IMR-90 (cell line): ENCODE data around the gene FTSJ3. TPM values are rescaled to one million over a fixed set of nuclear protein-coding genes. Genes with fewer than 3 reads are reported as not detected.
A peak's percentile ranks its signal among the peaks of the same experiment; 100 is the strongest.

Experiments
- ATAC-seq: fragments of 200-7000 bp; cut with Tn5 transposase; 2 replicates; pipeline ENCODE4 v1.9.1; 2020; ENCODE audit warnings: low read depth, mild to moderate bottlenecking, moderate library complexity
- Bru-seq: library from RNA; stranded (reverse); fragments of 400-500 nt; gene quantifications from one replicate; lab custom pipeline; 2021; lab: Mats Ljungman, UMichigan
- BruChase-seq, 2 experiments: library from RNA; stranded (reverse); fragments of 400-500 nt; gene quantifications; one replicate each; lab custom pipeline; 2021; lab: Mats Ljungman, UMichigan
- BruUV-seq: library from RNA; stranded (reverse); fragments of 400-500 nt; replicated peaks from 2 replicates; lab custom pipeline; 2021; lab: Mats Ljungman, UMichigan
- CTCF ChIA-PET: fragments of 300-600 bp; formaldehyde crosslinking; extraction: SDS; loops from one replicate; lab custom pipeline; 2021; ENCODE audit warnings: antibody characterized with exemption; lab: Yijun Ruan, JAX
- POLR2A ChIA-PET: fragments of 300-600 bp; sonication (Branson Sonifier 250); formaldehyde crosslinking; loops from one replicate; lab custom pipeline; 2022; ENCODE audit warnings: antibody characterized with exemption; ENCODE audit not compliant: unreplicated experiment; lab: Charles Lee
- DNase-seq: peaks from one replicate; pipeline ENCODE4 v3.0.0; 2013
- H2AFZ ChIP-seq: replicated peaks from 2 replicates; pipeline ENCODE3; 2013; ENCODE audit warnings: low read length, mild to moderate bottlenecking; ENCODE audit not compliant: poor library complexity
- H2AK5ac ChIP-seq: 2 replicates; pipeline ENCODE4 v1.6.1; 2013; ENCODE audit warnings: low read depth, low read length, inconsistent platforms
- H2AK9ac ChIP-seq: replicated peaks from 2 replicates; pipeline ENCODE3; 2013; ENCODE audit warnings: mild to moderate bottlenecking, low read depth, low read length, moderate library complexity; ENCODE audit not compliant: poor library complexity
- H2BK120ac ChIP-seq: 2 replicates; pipeline ENCODE4 v1.6.1; 2013; ENCODE audit warnings: low read depth, low read length, inconsistent platforms
- H2BK15ac ChIP-seq: 3 replicates; pipeline ENCODE4 v1.6.1; 2013; ENCODE audit warnings: low read depth, low read length, inconsistent platforms
- H2BK20ac ChIP-seq: 2 replicates; pipeline ENCODE4 v1.6.1; 2013; ENCODE audit warnings: low read depth, mild to moderate bottlenecking, inconsistent platforms, low read length, moderate library complexity
- H2BK5ac ChIP-seq: 2 replicates; pipeline ENCODE4 v1.6.1; 2013; ENCODE audit warnings: mild to moderate bottlenecking, low read depth, low read length, inconsistent platforms; ENCODE audit not compliant: poor library complexity, severe bottlenecking
- H3K14ac ChIP-seq: replicated peaks from 2 replicates; pipeline ENCODE4 v1.6.1; 2013; ENCODE audit warnings: low read depth, low read length, inconsistent platforms
- H3K18ac ChIP-seq: 2 replicates; pipeline ENCODE4 v1.6.1; 2013; ENCODE audit warnings: low read depth, low read length, control low read depth
- H3K23ac ChIP-seq: 2 replicates; pipeline ENCODE4 v1.6.1; 2013; ENCODE audit warnings: low read depth, low read length, inconsistent platforms
- H3K27ac ChIP-seq: 2 replicates; pipeline ENCODE4 v1.5.1; 2013; ENCODE audit warnings: mild to moderate bottlenecking, control low read depth, low read length; ENCODE audit not compliant: insufficient read depth
- H3K27me3 ChIP-seq: 2 replicates; pipeline ENCODE4 v1.6.1; 2013; ENCODE audit warnings: low read length; ENCODE audit not compliant: control insufficient read depth, insufficient read depth
- H3K36me3 ChIP-seq: 2 replicates; pipeline ENCODE4 v1.6.1; 2013; ENCODE audit warnings: low read length, mixed read lengths; ENCODE audit not compliant: control insufficient read depth, insufficient read depth
- H3K4ac ChIP-seq: 2 replicates; pipeline ENCODE4 v1.6.1; 2013; ENCODE audit warnings: low read depth, low read length, inconsistent platforms
- H3K4me1 ChIP-seq: 2 replicates; pipeline ENCODE4 v1.6.1; 2013; ENCODE audit warnings: low read length, mixed read lengths; ENCODE audit not compliant: control insufficient read depth, insufficient read depth
- H3K4me2 ChIP-seq: 2 replicates; pipeline ENCODE4 v1.6.1; 2013; ENCODE audit warnings: low read depth, mild to moderate bottlenecking, control low read depth, low read length, moderate library complexity
- H3K4me3 ChIP-seq: 2 replicates; pipeline ENCODE4 v1.5.1; 2013; ENCODE audit warnings: low read depth, mild to moderate bottlenecking, control low read depth, low read length, moderate library complexity; ENCODE audit not compliant: insufficient read depth
- H3K56ac ChIP-seq: 2 replicates; pipeline ENCODE4 v1.6.1; 2013; ENCODE audit warnings: low read length, inconsistent platforms; ENCODE audit not compliant: insufficient read depth; ENCODE audit errors: extremely low read depth
- H3K79me1 ChIP-seq, 2 experiments: 2 replicates each; pipeline ENCODE4 v1.6.1; 2013; ENCODE audit warnings: low read length in 2 of 2, inconsistent platforms in 1 of 2, low read depth in 1 of 2
- H3K9ac ChIP-seq: 2 replicates; pipeline ENCODE4 v1.6.1; 2013; ENCODE audit warnings: low read depth, low read length, control low read depth
- H3K9me1 ChIP-seq: 2 replicates; pipeline ENCODE4 v1.6.1; 2013; ENCODE audit warnings: low read length, inconsistent platforms; ENCODE audit not compliant: insufficient read depth
- H3K9me3 ChIP-seq: 2 replicates; pipeline ENCODE4 v1.6.1; 2013; ENCODE audit warnings: low read length; ENCODE audit not compliant: control insufficient read depth, insufficient read depth
- H4K20me1 ChIP-seq: 2 replicates; pipeline ENCODE4 v1.6.1; 2013; ENCODE audit warnings: low read length, inconsistent platforms; ENCODE audit not compliant: insufficient read depth
- H4K5ac ChIP-seq: 2 replicates; pipeline ENCODE4 v1.6.1; 2013; ENCODE audit warnings: mild to moderate bottlenecking, low read depth, low read length, control low read depth
- H4K8ac ChIP-seq, 2 experiments: 2 replicates each; pipeline ENCODE4 v1.6.1; 2013; ENCODE audit warnings: low read depth in 2 of 2, low read length in 2 of 2, control low read depth in 1 of 2, inconsistent platforms in 1 of 2
- H4K91ac ChIP-seq: 2 replicates; pipeline ENCODE4 v1.6.1; 2013; ENCODE audit warnings: low read depth, low read length, inconsistent platforms; ENCODE audit not compliant: insufficient read depth
- BHLHE40 ChIP-seq: fragments of 150-350 bp; IDR thresholded peaks from 2 replicates; pipeline ENCODE4 v1.6.1; 2016; ENCODE audit warnings: mild to moderate bottlenecking, low read depth, low read length
- CEBPB ChIP-seq: IDR thresholded peaks from 2 replicates; pipeline ENCODE4 v1.6.1; 2012; ENCODE audit warnings: low read depth, low read length, improper control_type of control experiment
- CHD1 ChIP-seq: IDR thresholded peaks from 2 replicates; pipeline ENCODE4 v1.6.1; 2012; ENCODE audit warnings: low read depth, low read length, improper control_type of control experiment
- FOS ChIP-seq: fragments of 150-350 bp; IDR thresholded peaks from 2 replicates; pipeline ENCODE4 v1.6.1; 2016; ENCODE audit warnings: low read depth, low read length
- MAFK ChIP-seq: IDR thresholded peaks from 2 replicates; pipeline ENCODE4 v1.6.1; 2012; ENCODE audit warnings: low read depth, low read length, improper control_type of control experiment
- MXI1 ChIP-seq: IDR thresholded peaks from 2 replicates; pipeline ENCODE4 v1.6.1; 2012; ENCODE audit warnings: low read depth, mild to moderate bottlenecking, low read length, moderate library complexity, borderline replicate concordance
- NFE2L2 ChIP-seq: fragments of 150-350 bp; IDR thresholded peaks from 2 replicates; pipeline ENCODE4 v1.6.1; 2016; ENCODE audit warnings: low read depth, mild to moderate bottlenecking, low read length
- POLR2A ChIP-seq: IDR thresholded peaks from 2 replicates; pipeline ENCODE4 v1.6.1; 2012; ENCODE audit warnings: mild to moderate bottlenecking, low read depth, low read length
- RAD21 ChIP-seq: IDR thresholded peaks from 2 replicates; pipeline ENCODE4 v1.6.1; 2012; ENCODE audit warnings: low read length, improper control_type of control experiment
- RCOR1 ChIP-seq: IDR thresholded peaks from 2 replicates; pipeline ENCODE4 v1.6.1; 2012; ENCODE audit warnings: mild to moderate bottlenecking, low read length, improper control_type of control experiment; ENCODE audit not compliant: insufficient replicate concordance
- RFX5 ChIP-seq: IDR thresholded peaks from 2 replicates; pipeline ENCODE4 v1.8.0; 2012; ENCODE audit warnings: low read depth, mild to moderate bottlenecking, low read length, moderate library complexity
- SMC3 ChIP-seq: fragments of 150-350 bp; IDR thresholded peaks from 2 replicates; pipeline ENCODE4 v1.6.1; 2016; ENCODE audit warnings: low read depth, mild to moderate bottlenecking, antibody characterized with exemption, low read length, moderate library complexity
- WGBS, 2 experiments: methylation state at CpG; one replicate each; pipeline versions ENCODE4 v1.1.5 to v1.1.7; 2013; ENCODE audit warnings: missing lambda C conversion rate in 2 of 2; ENCODE audit not compliant: insufficient read length in 1 of 2; ENCODE audit errors: extremely low coverage in 2 of 2; 5-methylcytosine and 5-hydroxymethylcytosine counted together
- dilution Hi-C: fragments of 300-500 bp; cut with HindIII; formaldehyde crosslinking; loops from one replicate; pipeline ENCODE4 v1.14.3; 2018; ENCODE audit warnings: low sequenced_read_pairs; ENCODE audit not compliant: unreplicated experiment
- in situ Hi-C: fragments of 300-500 bp; cut with MboI; formaldehyde crosslinking; loops from 3 replicates; pipeline ENCODE4 v1.14.3; 2019; ENCODE audit warnings: low sequenced_read_pairs, inconsistent platforms, mixed read lengths
- intact Hi-C: fragments of 100-400 bp; cut with micrococcal nuclease; formaldehyde crosslinking; loops from 2 replicates; pipeline ENCODE4 v1.10.0; 2022
- long read RNA-seq: library from polyadenylated mRNA; unstranded; transcript quantifications from one replicate; pipeline ENCODE4 v2.0.0, GENCODE V29; 2021; ENCODE audit not compliant: unreplicated experiment
- polyA plus RNA-seq, 3 experiments: library from polyadenylated mRNA; depleted of rRNA; stranded (reverse); fragments of >200 nt; gene quantifications; 2 replicates each; pipeline ENCODE4 v1.2.3, GENCODE V29; 2012; ENCODE audit warnings: low replicate concordance in 1 of 3
- total RNA-seq: library from RNA; depleted of rRNA; stranded (reverse); fragments of >200 nt; gene quantifications from 2 replicates; pipeline ENCODE4 v1.2.3, GENCODE V29; 2012; rRNA removed
- TF ChIP-seq, protein P1 (sequence below): conservative IDR thresholded peaks from 2 replicates; pipeline ENCODE4 v1.5.1; 2012; ENCODE audit warnings: mild to moderate bottlenecking, low read depth, low read length, improper control_type of control experiment

FTSJ3 gene
- total RNA-seq (68.1 and 69.4 TPM in 2 replicates), polyA plus RNA-seq (2012; rRNA removed) (45.4 and 51.3 TPM in 2 replicates), Bru-seq, nascent RNA (percentile 87 among the genes with signal in this experiment), BruChase-seq, experiment 1, labeled RNA remaining after a 6-hour chase (percentile 95 among the genes with signal in this experiment), BruChase-seq, experiment 2, labeled RNA remaining after a 2-hour chase (percentile 92 among the genes with signal in this experiment)
- polyA plus RNA-seq (2012; cell fraction: cytosol; rRNA removed) = 22.2 and 33.6 TPM in 2 replicates
- 63.3 and 90.0 TPM in 2 replicates for polyA plus RNA-seq (2012; cell fraction: nucleus; rRNA removed; ENCODE audit: low replicate concordance)
- long read RNA-seq, transcript FTSJ3-201 (21 exons, 3,559 nt) = major isoform, 43 of 136 reads
- long read RNA-seq, partial matches to known transcripts = 74 of 136 reads
- long read RNA-seq, other reads (novel, unspliced or antisense) = 19 of 136 reads

DNA sequence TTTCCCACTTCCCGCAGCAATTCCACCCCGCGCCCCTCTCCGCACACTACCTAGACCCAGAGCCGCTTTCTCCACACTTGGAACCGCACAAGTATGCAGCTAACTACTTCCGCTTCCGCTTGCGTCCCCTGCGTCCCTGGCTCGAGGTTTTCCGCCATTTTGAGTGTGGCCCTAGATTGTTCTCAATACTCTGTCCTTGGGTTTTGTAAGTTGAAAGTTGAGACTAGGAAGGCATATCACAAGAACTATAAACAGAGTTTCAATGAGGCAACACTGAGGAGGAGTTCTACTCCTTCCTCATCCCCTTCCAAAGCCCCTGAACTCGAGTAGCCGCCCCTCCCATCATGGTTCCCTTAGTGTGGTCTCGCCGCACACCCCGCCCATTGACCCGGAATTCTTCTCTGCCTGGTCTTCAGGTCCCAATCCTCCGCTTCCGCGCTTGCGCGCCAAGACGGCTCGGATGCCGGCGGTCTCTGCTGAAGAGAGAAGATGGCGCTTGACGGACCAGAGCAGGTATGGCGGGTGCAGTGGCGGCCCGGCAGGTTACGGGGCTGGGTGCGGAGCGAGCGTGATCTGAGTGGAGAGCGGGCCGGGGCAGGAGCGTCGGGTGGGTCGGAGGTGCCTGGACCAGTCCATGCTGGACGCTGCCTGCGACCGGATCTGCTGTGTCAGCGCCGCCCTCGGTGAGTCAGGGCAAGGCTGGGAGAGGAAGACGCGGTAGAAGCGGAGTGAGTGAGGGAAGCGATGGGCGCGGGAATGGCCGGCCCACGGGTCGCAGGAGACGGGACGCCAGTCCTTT, at the start of gene FTSJ3, which contains the start of gene PSMC5:
TSS of gene FTSJ3 (minus strand) at position 662 of the 799 bp plus-strand sequence. CDS start 761 bp downstream, outside the sequence.
TSS of gene PSMC5 (plus strand) at position 430 of the 799 bp plus-strand sequence. CDS start at position 490, 60 bp downstream.
- ATAC-seq (peak; percentile 94), DNase-seq (peak; percentile 93)
- no TSS peak for BruUV-seq
- ChIA-PET CTCF (interaction anchor here (0.6 to 1.0 kb wide), 2 partner anchors 8 to 680 kb away, joined by 3 read pairs; partner anchors contain the start of gene CEP95), POLR2A (interaction anchor here (1.0 kb wide), 1 partner anchor 53 kb away, joined by 5 read pairs; the partner anchor contains the start of genes CCDC47 and DDX42)
- H2AK9ac ChIP-seq = peak within 1 kb of the TSS; percentile 99
- WGBS, 2 experiments = 0% methylated on average over 19 of the region's 58 CpGs; no CpG with 5 or more reads in 1 of the 2 experiments
- H3K36me3 ChIP-seq = peaks cover 63% of the 10 kb centered on the region
- peaks cover 1% of the 10 kb centered on the region; the same call in 1 of the 2 replicates for H3K4me1 ChIP-seq
- intact Hi-C loops = loop anchor here (2.0 kb wide), 1 partner anchor 22 kb away; no protein-coding TSS in a partner anchor
- peak within 1 kb of the TSS; percentile 97 for H2BK5ac ChIP-seq
- H3K4me2 ChIP-seq = peak within 1 kb of the TSS; percentile 95
- H3K56ac ChIP-seq = peak within 1 kb of the TSS; percentile 100
- H4K8ac ChIP-seq = peak within 1 kb of the TSS; percentile 90 to 99
- H3K9me3 ChIP-seq = no peaks in the 10 kb centered on the region
- peaks cover 44 to 79% of the 10 kb centered on the region in 2 experiments for H3K79me1 ChIP-seq
- H3K18ac ChIP-seq = peak within 1 kb of the TSS; percentile 99
- peak within 1 kb of the TSS; percentile 79 for H3K4me3 ChIP-seq
- in situ Hi-C loops = no loop called here
- peak within 1 kb of the TSS; percentile 95 for H2AK5ac ChIP-seq
- peak within 1 kb of the TSS; percentile 93 for H3K27ac ChIP-seq
- peak within 1 kb of the TSS; percentile 100 for H4K91ac ChIP-seq
- H4K20me1 ChIP-seq = peaks cover 33% of the 10 kb centered on the region
- H4K5ac ChIP-seq = peak within 1 kb of the TSS; percentile 98
- H3K23ac ChIP-seq = peak within 1 kb of the TSS; percentile 100
- H3K4ac ChIP-seq = peak within 1 kb of the TSS; percentile 98
- H3K27me3 ChIP-seq = no peaks in the 10 kb centered on the region
- peaks cover 13% of the 10 kb centered on the region for H3K9me1 ChIP-seq
- dilution Hi-C loops = no loop called here
- peak within 1 kb of the TSS; percentile 98 for H2AFZ ChIP-seq
- peak within 1 kb of the TSS; percentile 99 for H2BK120ac ChIP-seq
- H3K14ac ChIP-seq = peak within 1 kb of the TSS; percentile 100
- peak within 1 kb of the TSS; percentile 94 for H3K9ac ChIP-seq
- TF ChIP-seq MXI1 (peak; percentile 84), POLR2A (peak; percentile 88), BHLHE40 (no peak), SMC3 (no peak), NFE2L2 (peak; percentile 69; the same call in 1 of the 2 replicates), FOS (0 out of 2 replicates have a peak, but pooled peaks have one; percentile 16), MAFK (peak; percentile 91), CEBPB (0 out of 2 replicates have a peak, but pooled peaks have one; percentile 23), RAD21 (no peak), RFX5 (no peak), CHD1 (no peak), RCOR1 (no peak)
- TF ChIP-seq, protein P1, sequence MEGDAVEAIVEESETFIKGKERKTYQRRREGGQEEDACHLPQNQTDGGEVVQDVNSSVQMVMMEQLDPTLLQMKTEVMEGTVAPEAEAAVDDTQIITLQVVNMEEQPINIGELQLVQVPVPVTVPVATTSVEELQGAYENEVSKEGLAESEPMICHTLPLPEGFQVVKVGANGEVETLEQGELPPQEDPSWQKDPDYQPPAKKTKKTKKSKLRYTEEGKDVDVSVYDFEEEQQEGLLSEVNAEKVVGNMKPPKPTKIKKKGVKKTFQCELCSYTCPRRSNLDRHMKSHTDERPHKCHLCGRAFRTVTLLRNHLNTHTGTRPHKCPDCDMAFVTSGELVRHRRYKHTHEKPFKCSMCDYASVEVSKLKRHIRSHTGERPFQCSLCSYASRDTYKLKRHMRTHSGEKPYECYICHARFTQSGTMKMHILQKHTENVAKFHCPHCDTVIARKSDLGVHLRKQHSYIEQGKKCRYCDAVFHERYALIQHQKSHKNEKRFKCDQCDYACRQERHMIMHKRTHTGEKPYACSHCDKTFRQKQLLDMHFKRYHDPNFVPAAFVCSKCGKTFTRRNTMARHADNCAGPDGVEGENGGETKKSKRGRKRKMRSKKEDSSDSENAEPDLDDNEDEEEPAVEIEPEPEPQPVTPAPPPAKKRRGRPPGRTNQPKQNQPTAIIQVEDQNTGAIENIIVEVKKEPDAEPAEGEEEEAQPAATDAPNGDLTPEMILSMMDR = peak; percentile 27
- peak within 1 kb of the TSS; percentile 99 for H2BK15ac ChIP-seq
- peak within 1 kb of the TSS; percentile 96 for H2BK20ac ChIP-seq
